Tibial nerve (tissue), 4 donors: Measurements from ENCODE around the gene IVD.

Source experiments
- CTCF ChIP-seq, 5 experiments: fragments of 200-600 bp in 3 of 5; fragments of 450-650 bp in 2 of 5; sonication (generic) in 3 of 5; IDR thresholded peaks; one replicate each; pipeline ENCODE4 v1.5.1; 2016 to 2019; ENCODE audit warnings: antibody characterized with exemption in 5 of 5, mild to moderate bottlenecking in 3 of 5, moderate library complexity in 2 of 5
- EP300 ChIP-seq, 2 donors: sonication (generic); formaldehyde crosslinking; IDR thresholded peaks; one replicate each; pipeline ENCODE4 v1.6.1; 2017; ENCODE audit warnings: antibody characterized with exemption in 2 of 2, mild to moderate bottlenecking in 1 of 2
- POLR2A ChIP-seq, 2 donors: fragments of 450-650 bp; IDR thresholded peaks; one replicate each; pipeline ENCODE4 v1.6.1; 2017; ENCODE audit warnings: antibody characterized with exemption in 2 of 2, mild to moderate bottlenecking in 2 of 2, moderate library complexity in 2 of 2

GRCh38 chr15:40372981-40373380 lies 32.6 kb upstream of the IVD start:
- TF ChIP-seq POLR2A (IDR thresholded peaks at IDR 0.05) (no peak), CTCF (IDR thresholded peaks at IDR 0.05) (no peak), EP300 (IDR thresholded peaks at IDR 0.05) (no peak)
